Liver (tissue), 9 donors: ENCODE measurements around the gene CCNYL1. TPM values are rescaled to one million over a fixed set of nuclear protein-coding genes. Genes with fewer than 3 reads are reported as not detected.

Source experiments
- DNase-seq: peaks from one replicate; pipeline ENCODE4 v3.0.0-alpha.2; 2017; ENCODE audit warnings: low spot score
- H3K27ac ChIP-seq, 2 donors: one replicate each; pipeline ENCODE4 v1.7.0; 2013; ENCODE audit warnings: inconsistent platforms in 2 of 2, low read length in 2 of 2, control low read depth in 1 of 2, low read depth in 1 of 2, mild to moderate bottlenecking in 1 of 2
- H3K27me3 ChIP-seq, 4 donors: one replicate each; pipeline versions ENCODE4 v1.6.1 to v1.7.0; 2013; ENCODE audit warnings: low read length in 3 of 4, inconsistent platforms in 1 of 4, mild to moderate bottlenecking in 1 of 4, moderate library complexity in 1 of 4; ENCODE audit not compliant: control insufficient read depth in 4 of 4, insufficient read depth in 4 of 4
- H3K36me3 ChIP-seq, 4 donors: one replicate each; pipeline versions ENCODE4 v1.6.1 to v1.7.0; 2013; ENCODE audit warnings: low read length in 3 of 4, mild to moderate bottlenecking in 3 of 4, low read depth in 1 of 4, moderate library complexity in 1 of 4; ENCODE audit not compliant: control insufficient read depth in 4 of 4, insufficient read depth in 3 of 4
- H3K4me1 ChIP-seq, 4 donors: one replicate each; pipeline versions ENCODE4 v1.6.1 to v1.7.0; 2013; ENCODE audit warnings: low read length in 3 of 4, mild to moderate bottlenecking in 3 of 4, moderate library complexity in 1 of 4; ENCODE audit not compliant: control insufficient read depth in 4 of 4, insufficient read depth in 4 of 4
- H3K4me3 ChIP-seq, 3 donors: one replicate each; pipeline versions ENCODE4 v1.6.1 to v1.7.0; 2013; ENCODE audit warnings: low read length in 3 of 3, control low read depth in 1 of 3, low read depth in 1 of 3, mild to moderate bottlenecking in 1 of 3
- H3K9ac ChIP-seq, 2 donors: one replicate each; pipeline ENCODE4 v1.7.0; 2013; ENCODE audit warnings: low read length in 2 of 2, mild to moderate bottlenecking in 2 of 2, moderate library complexity in 2 of 2, control low read depth in 1 of 2, low read depth in 1 of 2
- H3K9me3 ChIP-seq, 4 donors: one replicate each; pipeline versions ENCODE4 v1.6.1 to v1.7.0; 2013; ENCODE audit warnings: low read length in 3 of 4; ENCODE audit not compliant: control insufficient read depth in 4 of 4
- ATF3 ChIP-seq: IDR thresholded peaks from 2 replicates; pipeline ENCODE4 v1.6.1; 2016; ENCODE audit warnings: antibody characterized with exemption
- CTCF ChIP-seq: fragments of 150-350 bp; IDR thresholded peaks from 2 replicates; pipeline ENCODE4 v1.5.1; 2017; ENCODE audit warnings: improper control_type of control experiment, low read depth, low read length; ENCODE audit not compliant: missing input control
- EGR1 ChIP-seq, 2 donors: IDR thresholded peaks; 2 replicates each; pipeline ENCODE4 v1.6.1; 2016 to 2018; ENCODE audit warnings: antibody characterized with exemption in 2 of 2, low read depth in 2 of 2
- FOXA1 ChIP-seq: IDR thresholded peaks from 2 replicates; pipeline ENCODE4 v1.6.1; 2016; ENCODE audit warnings: antibody characterized with exemption
- FOXA2 ChIP-seq: IDR thresholded peaks from 2 replicates; pipeline ENCODE4 v1.6.1; 2016; ENCODE audit warnings: antibody characterized with exemption
- GABPA ChIP-seq, 2 donors: IDR thresholded peaks in 1 of 2; conservative IDR thresholded peaks in 1 of 2; 2 replicates each; pipeline ENCODE4 v1.6.1; 2016; ENCODE audit warnings: antibody characterized with exemption in 2 of 2, mild to moderate bottlenecking in 1 of 2, moderate library complexity in 1 of 2
- HNF4A ChIP-seq, 2 donors: conservative IDR thresholded peaks; 2 replicates each; pipeline ENCODE4 v1.6.1; 2016; ENCODE audit warnings: antibody characterized with exemption in 2 of 2, mild to moderate bottlenecking in 2 of 2
- HNF4G ChIP-seq: IDR thresholded peaks from 2 replicates; pipeline ENCODE4 v1.6.1; 2016; ENCODE audit warnings: antibody characterized with exemption
- JUND ChIP-seq, 2 donors: IDR thresholded peaks; 2 replicates each; pipeline ENCODE4 v1.6.1; 2016; ENCODE audit warnings: antibody characterized with exemption in 2 of 2
- MAX ChIP-seq: IDR thresholded peaks from 2 replicates; pipeline ENCODE4 v1.6.1; 2016; ENCODE audit warnings: antibody characterized with exemption
- NR2F2 ChIP-seq: IDR thresholded peaks from 2 replicates; pipeline ENCODE4 v1.6.1; 2016; ENCODE audit warnings: antibody characterized with exemption
- RAD21 ChIP-seq, 2 donors: IDR thresholded peaks; 2 replicates each; pipeline ENCODE4 v1.6.1; 2016; ENCODE audit warnings: antibody characterized with exemption in 2 of 2, mild to moderate bottlenecking in 2 of 2
- REST ChIP-seq: IDR thresholded peaks from 2 replicates; pipeline ENCODE4 v1.6.1; 2016; ENCODE audit warnings: antibody characterized with exemption, mild to moderate bottlenecking
- RXRA ChIP-seq, 2 donors: IDR thresholded peaks; 2 replicates each; pipeline ENCODE4 v1.6.1; 2017 to 2018; ENCODE audit warnings: antibody characterized with exemption in 2 of 2, mild to moderate bottlenecking in 1 of 2
- SP1 ChIP-seq: IDR thresholded peaks from 2 replicates; pipeline ENCODE4 v1.6.1; 2018; ENCODE audit warnings: antibody characterized with exemption, mild to moderate bottlenecking
- TAF1 ChIP-seq: conservative IDR thresholded peaks from 2 replicates; pipeline ENCODE4 v1.6.1; 2016; ENCODE audit warnings: antibody characterized with exemption, mild to moderate bottlenecking
- YY1 ChIP-seq: IDR thresholded peaks from 2 replicates; pipeline ENCODE4 v1.6.1; 2016; ENCODE audit warnings: antibody characterized with exemption, mild to moderate bottlenecking
- ZBTB33 ChIP-seq: IDR thresholded peaks from 2 replicates; pipeline ENCODE4 v1.6.1; 2016; ENCODE audit warnings: antibody characterized with exemption
- WGBS: extraction: QIAGEN DNeasy Blood & Tissue Kit; methylation state at CpG from one replicate; pipeline ENCODE4 v1.1.7; 2013; 5-methylcytosine and 5-hydroxymethylcytosine counted together
- polyA plus RNA-seq, 2 donors: library from polyadenylated mRNA; stranded (reverse) in 1 of 2; unstranded in 1 of 2; fragments of 200-250 nt in 1 of 2; fragments of >200 nt in 1 of 2; fragmentation: Nextera tagmentation in 1 of 2; extraction: Ambion mirVana in 1 of 2; gene quantifications; one replicate each; pipeline versions ENCODE4 v1.2.1 to v1.2.3, GENCODE V29; 2013 to 2015
- total RNA-seq, 2 donors: library from RNA; depleted of rRNA; stranded (reverse); fragments of >200 nt; gene quantifications; one replicate each; pipeline ENCODE4 v1.2.3, GENCODE V29; 2014
- donor health status: healthy.
- donor health status: healthy.
- donor health status: healthy.
- donor health status: healthy.
- donor health status: healthy.

Gene CCNYL1
- total and polyA plus RNA-seq, 4 donors, result 5.8 to 9.3 (median 8.2) TPM

GRCh38 chr2:207763303-207763917 lies 52.0 kb downstream of the CCNYL1 start:
- TF ChIP-seq SP1 (no peak), HNF4A (conservative IDR thresholded peaks at IDR 0.05) (peak in 1 of 2 donors; percentile 22)
- Histone ChIP-seq H3K27ac (no peak overlapping the region), H3K36me3 (peaks cover 2 to 15% (median 9%) of the 10 kb centered on the region in 4 donors), H3K4me1 (peaks cover 3 to 59% (median 42%) of the 10 kb centered on the region in 4 donors), H3K9ac (peak overlapping the region in 1 of 2 donors; percentile 17), H3K4me3 (no peak overlapping the region), H3K9me3 (no peaks in the 10 kb centered on the region), H3K27me3 (no peaks in the 10 kb centered on the region)
- no peak for DNase-seq
- 56% methylated on average over 8 of the region's 8 CpGs for WGBS

- H3K9me3 ChIP-seq, result no peaks in the 10 kb centered on the region
- DNase-seq, result no peak
- no peaks in the 10 kb centered on the region for H3K27me3 ChIP-seq
- 79% methylated on average over 1 of the region's 1 CpG for WGBS
- no peak overlapping the region for H3K9ac ChIP-seq
- H3K36me3 ChIP-seq, result peaks cover 2 to 15% (median 9%) of the 10 kb centered on the region in 4 donors
- peak overlapping the region in 1 of 2 donors; percentile 1 for H3K27ac ChIP-seq
- H3K4me1 ChIP-seq, result peaks cover 3 to 60% (median 43%) of the 10 kb centered on the region in 4 donors
- TF ChIP-seq NR2F2 (no peak), ATF3 (no peak), YY1 (no peak), TAF1 (no peak), JUND (IDR thresholded peaks at IDR 0.05) (no peak), MAX (no peak)
- no peak overlapping the region for H3K4me3 ChIP-seq
Measured at GRCh38 chr2:207764096-207764630, 52.7 kb downstream of the CCNYL1 start.

GRCh38 chr2:207765547-207765946 lies 54.1 kb downstream of the CCNYL1 start:
- H3K9ac ChIP-seq, result no peak overlapping the region
- 34% methylated on average over 2 of the region's 2 CpGs for WGBS
- peak overlapping the region in 1 of 3 donors; percentile 92 for H3K4me3 ChIP-seq
- peak; percentile 68 for DNase-seq
- peak overlapping the region in 1 of 2 donors; percentile 41 for H3K27ac ChIP-seq
- peaks cover under 1 to 12% (median 3%) of the 10 kb centered on the region in 4 donors for H3K36me3 ChIP-seq
- no peaks in the 10 kb centered on the region for H3K9me3 ChIP-seq
- no peaks in the 10 kb centered on the region for H3K27me3 ChIP-seq
- TF ChIP-seq EGR1 (IDR thresholded peaks at IDR 0.05; ENCODE audit: low read depth in 2 of 2), result no peak
- TF ChIP-seq ZBTB33, result no peak
- peak; percentile 23 for TF ChIP-seq FOXA2
- peak; percentile 24 for TF ChIP-seq TAF1
- TF ChIP-seq ATF3, result no peak
- TF ChIP-seq CTCF, result no peak
- TF ChIP-seq MAX, result no peak
- TF ChIP-seq FOXA1, result no peak
- peak in 1 of 2 donors; percentile 41 for TF ChIP-seq JUND (IDR thresholded peaks at IDR 0.05)
- TF ChIP-seq YY1, result no peak
- TF ChIP-seq RAD21 (IDR thresholded peaks at IDR 0.05), result peak; percentile 36 to 51
- TF ChIP-seq HNF4A (conservative IDR thresholded peaks at IDR 0.05), result peak; percentile 89 to 90
- peak; percentile 61 for TF ChIP-seq SP1
- TF ChIP-seq HNF4G, result peak; percentile 77
- TF ChIP-seq REST, result peak; percentile 28
- no peak for TF ChIP-seq GABPA (IDR thresholded peaks at IDR 0.05 in 1 of 2, conservative IDR thresholded peaks at IDR 0.05 in 1 of 2)
- peak; percentile 43 to 66 for TF ChIP-seq RXRA (IDR thresholded peaks at IDR 0.05)
- no peak for TF ChIP-seq NR2F2
- H3K4me1 ChIP-seq, result peaks cover 3 to 61% (median 44%) of the 10 kb centered on the region in 4 donors
